H9 (cell line): ENCODE data around the gene CXCL13. TPM values are rescaled to one million over a fixed set of nuclear protein-coding genes. Genes with fewer than 3 reads are reported as not detected.

Experiments used
- DNase-seq: peaks from one replicate; pipeline ENCODE4 v3.0.0-alpha.2; 2017
- H2AFZ ChIP-seq: one replicate; pipeline ENCODE4 v1.6.1; 2013; ENCODE audit warnings: mild to moderate bottlenecking, low read length, control low read depth, moderate library complexity
- H2AK5ac ChIP-seq: 2 replicates; pipeline ENCODE4 v1.6.1; 2013; ENCODE audit warnings: low read length, control low read depth, mixed read lengths; ENCODE audit not compliant: insufficient read length
- H2BK120ac ChIP-seq: one replicate; pipeline ENCODE4 v1.6.1; 2013; ENCODE audit warnings: low read depth, mild to moderate bottlenecking, low read length, control low read depth, inconsistent platforms; ENCODE audit not compliant: poor library complexity, severe bottlenecking
- H2BK12ac ChIP-seq: 2 replicates; pipeline ENCODE4 v1.6.1; 2013; ENCODE audit warnings: low read length, control low read depth, mixed read lengths, low read depth; ENCODE audit not compliant: insufficient read length
- H2BK15ac ChIP-seq: 2 replicates; pipeline ENCODE4 v1.6.1; 2013; ENCODE audit warnings: low read depth, low read length, control low read depth
- H2BK20ac ChIP-seq: one replicate; pipeline ENCODE4 v1.6.1; 2013; ENCODE audit warnings: low read depth, mild to moderate bottlenecking, low read length, control low read depth, inconsistent platforms; ENCODE audit not compliant: poor library complexity, severe bottlenecking
- H2BK5ac ChIP-seq: 2 replicates; pipeline ENCODE4 v1.6.1; 2013; ENCODE audit warnings: low read length, control low read depth, mixed read lengths; ENCODE audit not compliant: insufficient read length
- H3K14ac ChIP-seq: 2 replicates; pipeline ENCODE4 v1.6.1; 2013; ENCODE audit warnings: low read length, control low read depth; ENCODE audit not compliant: insufficient read depth
- H3K18ac ChIP-seq: 2 replicates; pipeline ENCODE4 v1.6.1; 2013; ENCODE audit warnings: low read depth, mild to moderate bottlenecking, mixed read lengths, low read length, control low read depth; ENCODE audit not compliant: insufficient read length
- H3K23ac ChIP-seq: 2 replicates; pipeline ENCODE4 v1.6.1; 2013; ENCODE audit warnings: low read length, control low read depth, mixed read lengths, low read depth; ENCODE audit not compliant: insufficient read length
- H3K23me2 ChIP-seq: 2 replicates; pipeline ENCODE4 v1.6.1; 2013; ENCODE audit warnings: low read depth, mild to moderate bottlenecking, mixed read lengths, low read length, control low read depth; ENCODE audit not compliant: insufficient read length, poor library complexity, severe bottlenecking
- H3K27ac ChIP-seq: 2 replicates; pipeline ENCODE4 v1.5.1; 2013; ENCODE audit warnings: low read length, control low read depth, mixed read lengths, low read depth; ENCODE audit not compliant: insufficient read length
- H3K27me3 ChIP-seq: 2 replicates; pipeline ENCODE4 v1.6.1; 2013; ENCODE audit warnings: low read length, control low read depth, inconsistent platforms; ENCODE audit not compliant: insufficient read depth
- H3K4ac ChIP-seq: 2 replicates; pipeline ENCODE4 v1.6.1; 2013; ENCODE audit warnings: low read depth, mild to moderate bottlenecking, control low read depth, inconsistent platforms, low read length, moderate library complexity
- H3K4me1 ChIP-seq: 2 replicates; pipeline ENCODE4 v1.6.1; 2013; ENCODE audit warnings: low read length, control low read depth, inconsistent platforms; ENCODE audit not compliant: insufficient read depth
- H3K4me2 ChIP-seq: 2 replicates; pipeline ENCODE4 v1.6.1; 2013; ENCODE audit warnings: low read length, control low read depth, mixed read lengths; ENCODE audit not compliant: insufficient read length, insufficient read depth
- H3K56ac ChIP-seq: 2 replicates; pipeline ENCODE4 v1.6.1; 2013; ENCODE audit warnings: low read depth, mild to moderate bottlenecking, mixed read lengths, low read length, control low read depth; ENCODE audit not compliant: insufficient read length
- H3K79me1 ChIP-seq: 2 replicates; pipeline ENCODE4 v1.6.1; 2013; ENCODE audit warnings: low read depth, mild to moderate bottlenecking, moderate library complexity, low read length, control low read depth, inconsistent platforms; ENCODE audit not compliant: insufficient read depth, poor library complexity, severe bottlenecking
- H3K79me2 ChIP-seq: 2 replicates; pipeline ENCODE4 v1.6.1; 2013; ENCODE audit warnings: low read length, control low read depth, inconsistent platforms; ENCODE audit not compliant: insufficient read depth
- H3K9ac ChIP-seq: 2 replicates; pipeline ENCODE4 v1.6.1; 2013; ENCODE audit warnings: low read length, control low read depth, mixed read lengths; ENCODE audit not compliant: insufficient read length; ENCODE audit errors: extremely low read depth
- H3K9me3 ChIP-seq: one replicate; pipeline ENCODE4 v1.6.1; 2013; ENCODE audit warnings: low read depth, low read length, inconsistent platforms; ENCODE audit not compliant: control insufficient read depth
- H3T11ph ChIP-seq: one replicate; pipeline ENCODE4 v1.6.1; 2013; ENCODE audit warnings: mild to moderate bottlenecking, low read length, control low read depth, inconsistent platforms
- H4K20me1 ChIP-seq: one replicate; pipeline ENCODE4 v1.6.1; 2013; ENCODE audit not compliant: control insufficient read depth, insufficient read length, insufficient read depth
- H4K5ac ChIP-seq: 2 replicates; pipeline ENCODE4 v1.6.1; 2013; ENCODE audit warnings: low read depth, mild to moderate bottlenecking, mixed read lengths, low read length, control low read depth; ENCODE audit not compliant: insufficient read length
- H4K8ac ChIP-seq: replicated peaks from 2 replicates; pipeline ENCODE4 v1.6.1; 2013; ENCODE audit warnings: low read length, control low read depth, mixed read lengths, low read depth; ENCODE audit not compliant: insufficient read length
- H4K91ac ChIP-seq: 2 replicates; pipeline ENCODE4 v1.6.1; 2013; ENCODE audit warnings: low read depth, mild to moderate bottlenecking, moderate library complexity, mixed read lengths, low read length, control low read depth; ENCODE audit not compliant: insufficient read length
- H3K27ac Mint-ChIP-seq, 3 experiments: 2 replicates in 2 of 3; 3 replicates in 1 of 3; pipeline ENCODE4 v1.8.0; 2020 to 2021; ENCODE audit warnings: mixed read lengths in 3 of 3, mild to moderate bottlenecking in 1 of 3, moderate library complexity in 1 of 3
- H3K27me3 Mint-ChIP-seq: 2 replicates; pipeline ENCODE4 v1.8.0; 2021; ENCODE audit warnings: low read depth, mild to moderate bottlenecking, moderate library complexity, mixed read lengths
- H3K36me3 Mint-ChIP-seq, 3 experiments: 2 replicates in 2 of 3; 3 replicates in 1 of 3; pipeline ENCODE4 v1.8.0; 2020 to 2021; ENCODE audit warnings: low read depth in 3 of 3, mixed read lengths in 3 of 3; ENCODE audit not compliant: insufficient read depth in 1 of 3
- H3K4me1 Mint-ChIP-seq, 2 experiments: 2 replicates each; pipeline ENCODE4 v1.8.0; 2020; ENCODE audit warnings: mixed read lengths in 2 of 2
- H3K4me3 Mint-ChIP-seq, 2 experiments: 2 replicates in 1 of 2; 3 replicates in 1 of 2; pipeline ENCODE4 v1.8.0; 2020 to 2021; ENCODE audit warnings: mild to moderate bottlenecking in 2 of 2, mixed read lengths in 2 of 2, moderate library complexity in 1 of 2
- H3K9me3 Mint-ChIP-seq, 2 experiments: 2 replicates in 1 of 2; 3 replicates in 1 of 2; pipeline ENCODE4 v1.8.0; 2020; ENCODE audit warnings: mild to moderate bottlenecking in 2 of 2, mixed read lengths in 2 of 2, moderate library complexity in 1 of 2
- CTCF ChIP-seq: fragments of 200-600 bp; sonication (generic); conservative IDR thresholded peaks from 3 replicates; pipeline ENCODE4 v1.8.0; 2021; ENCODE audit warnings: antibody characterized with exemption, mild to moderate bottlenecking
- WGBS: extraction: QIAGEN DNeasy Blood & Tissue Kit; methylation state at CpG from one replicate; pipeline ENCODE4 v1.1.7; 2013; ENCODE audit warnings: missing lambda C conversion rate, low lambda C conversion rate, mixed read lengths; ENCODE audit not compliant: insufficient read length; ENCODE audit errors: extremely low coverage; 5-methylcytosine and 5-hydroxymethylcytosine counted together
- total RNA-seq: library from RNA; stranded (reverse); gene quantifications from 2 replicates; pipeline ENCODE4 v1.2.1, GENCODE V29; 2021

Gene CXCL13
- total RNA-seq, 1 experiment from 2014 or later = not detected

DNA sequence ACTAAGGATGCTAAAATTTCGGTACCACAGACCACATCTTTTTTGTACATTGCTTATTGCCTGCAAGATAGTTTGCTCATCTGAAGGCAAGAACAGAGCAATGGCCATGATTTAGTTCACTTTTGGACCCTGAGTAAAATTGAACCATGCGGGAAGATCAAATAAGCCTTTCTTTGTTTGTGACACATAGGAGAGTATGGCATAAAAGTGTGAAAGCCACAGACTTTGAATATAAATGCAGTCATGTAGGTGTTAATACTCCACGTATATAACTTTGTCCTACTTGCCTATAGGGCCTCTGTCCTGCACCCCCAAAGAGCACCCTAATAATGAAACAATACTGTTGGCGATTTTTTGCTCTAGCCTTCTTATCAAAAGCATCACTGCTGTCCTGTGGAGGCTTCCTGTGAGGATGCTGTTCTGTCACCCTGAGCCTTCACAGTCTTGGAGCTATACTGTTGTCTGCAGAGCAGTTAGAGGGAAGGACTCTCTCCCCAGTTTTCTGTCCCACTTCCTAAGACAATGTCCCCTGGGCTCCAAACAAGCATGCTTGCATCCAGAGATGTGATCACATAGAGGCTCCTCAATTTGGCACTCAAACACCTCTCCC is 10.2 kb upstream of the CXCL13 start:
- H3K79me2 ChIP-seq = no peaks in the 10 kb centered on the region

More for the DNA sequence above, 10.2 kb upstream of the CXCL13 start:
- H3T11ph ChIP-seq = no peak overlapping the region
- H3K27me3 ChIP-seq = no peaks in the 10 kb centered on the region
- H3K27ac ChIP-seq = no peak overlapping the region
- H3K4ac ChIP-seq = no peak overlapping the region
- H3K23ac ChIP-seq = no peak overlapping the region
- no peaks in the 10 kb centered on the region for H3K79me1 ChIP-seq
- Mint-ChIP-seq H3K9me3 (no peaks in the 10 kb centered on the region), H3K27ac (no peak overlapping the region), H3K36me3 (no peaks in the 10 kb centered on the region), H3K4me1 (peaks cover 1 to 3% of the 10 kb centered on the region in 2 experiments; a peak in 3 of 4 replicates), H3K4me3 (no peak overlapping the region), H3K27me3 (no peaks in the 10 kb centered on the region)
- peaks cover 1% of the 10 kb centered on the region; the same call in 1 of the 2 replicates for H3K4me1 ChIP-seq
- H4K5ac ChIP-seq = no peak overlapping the region
- H4K8ac ChIP-seq = no peak overlapping the region
- no peak overlapping the region for H2AFZ ChIP-seq
- no peaks in the 10 kb centered on the region for H3K9me3 ChIP-seq
- TF ChIP-seq CTCF = no peak
- H3K56ac ChIP-seq = no peak overlapping the region
- H3K4me2 ChIP-seq = no peak overlapping the region
- H3K14ac ChIP-seq = no peak overlapping the region
- no peak overlapping the region for H2BK12ac ChIP-seq
- H2AK5ac ChIP-seq = no peak overlapping the region
- H4K91ac ChIP-seq = no peak overlapping the region
- no peak overlapping the region for H2BK15ac ChIP-seq
- H4K20me1 ChIP-seq = no peaks in the 10 kb centered on the region
- H3K23me2 ChIP-seq = no peaks in the 10 kb centered on the region
- DNase-seq = no peak
- H2BK120ac ChIP-seq = no peak overlapping the region
- no peak overlapping the region for H2BK5ac ChIP-seq
- no CpG with 5 or more reads among the region's 4 CpGs for WGBS
- H2BK20ac ChIP-seq = no peak overlapping the region
- H3K18ac ChIP-seq = no peak overlapping the region
- no peak overlapping the region for H3K9ac ChIP-seq
